HG03135 (cell line): ENCODE data around the gene TIAM1.

ENCODE experiments used
- ATAC-seq: cut with Tn5 transposase; IDR thresholded peaks from one replicate; pipeline ENCODE4 v1.9.1; 2021; ENCODE audit warnings: mild to moderate bottlenecking, moderate library complexity; ENCODE audit not compliant: unreplicated experiment

Gene TIAM1

DNA sequence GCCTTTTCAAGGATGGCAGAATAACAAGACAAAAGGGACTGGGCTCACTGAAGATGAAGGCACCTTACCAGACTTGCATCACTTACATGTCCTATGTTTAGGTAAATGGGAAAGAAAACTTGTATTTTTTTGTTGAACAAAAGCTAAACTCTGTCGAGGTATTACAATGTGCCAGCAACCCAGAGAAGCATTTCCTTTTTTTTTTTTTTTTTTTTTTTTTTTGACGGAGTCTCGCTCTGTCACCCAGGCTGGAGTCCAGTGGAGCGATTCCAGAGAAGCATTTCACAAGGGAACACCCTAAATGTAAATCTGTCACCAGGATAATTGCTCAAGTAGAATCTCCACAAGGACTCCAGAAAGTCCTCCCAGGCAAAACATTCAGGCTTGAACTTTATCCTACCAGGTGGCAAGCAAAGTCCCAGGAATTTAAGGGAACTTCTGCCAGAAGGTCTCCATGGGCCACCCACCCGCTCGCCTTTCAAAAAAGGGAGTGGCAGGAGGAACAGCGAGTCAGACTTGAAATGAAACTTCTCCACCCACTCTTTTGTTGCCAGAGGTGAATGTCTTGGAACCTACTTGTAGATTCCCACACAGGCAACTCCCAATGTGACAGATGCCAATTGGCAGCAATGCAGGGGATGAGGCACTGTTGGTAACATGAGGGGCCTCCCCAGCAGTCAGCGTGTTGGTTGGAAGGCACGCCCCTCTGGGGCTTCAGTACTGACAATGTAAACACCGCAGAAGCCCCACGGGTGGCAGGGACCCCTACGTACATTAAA, 125.0 kb downstream of the TIAM1 start:
- ATAC-seq, result no peak

DNA sequence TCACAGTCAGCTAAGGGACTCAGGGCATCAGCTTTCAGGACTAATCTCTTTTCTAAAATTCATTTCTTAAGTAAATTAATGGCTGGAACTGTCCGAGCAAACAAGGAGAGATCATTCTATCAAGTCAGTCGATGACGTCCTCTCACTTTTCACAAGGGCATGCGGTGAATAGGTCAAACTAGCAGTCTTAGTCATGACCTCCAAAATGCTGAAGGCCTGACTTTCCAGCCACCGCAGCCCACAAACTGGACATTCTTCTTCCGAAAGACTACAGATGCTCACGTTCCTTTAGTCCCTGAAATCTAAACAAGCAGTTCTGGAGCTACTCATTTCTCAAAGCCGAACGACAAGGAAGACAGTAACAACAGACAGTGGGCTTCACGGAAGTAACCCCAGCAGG, 127.9 kb downstream of the TIAM1 start:
- ATAC-seq, result no peak

DNA sequence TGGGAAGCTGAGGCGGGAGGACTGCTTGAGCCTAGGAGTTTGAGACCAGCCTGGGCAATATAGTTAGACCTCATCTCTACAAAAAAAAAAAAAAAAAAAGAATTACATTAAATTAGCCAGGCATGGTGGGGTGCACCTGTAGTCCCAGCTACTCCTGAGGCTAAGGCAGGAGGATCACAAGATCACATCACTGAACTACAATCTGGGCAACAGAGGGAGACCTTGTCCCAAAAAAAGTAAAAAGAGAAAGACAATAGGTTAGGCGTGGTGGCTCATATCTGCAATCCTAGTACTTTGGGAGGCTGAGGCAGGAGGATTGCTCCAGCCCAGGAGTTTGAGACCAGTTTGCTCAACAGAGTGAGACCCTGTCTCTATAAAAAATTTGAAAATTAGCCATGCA, 130.3 kb downstream of the TIAM1 start:
- no peak for ATAC-seq

DNA sequence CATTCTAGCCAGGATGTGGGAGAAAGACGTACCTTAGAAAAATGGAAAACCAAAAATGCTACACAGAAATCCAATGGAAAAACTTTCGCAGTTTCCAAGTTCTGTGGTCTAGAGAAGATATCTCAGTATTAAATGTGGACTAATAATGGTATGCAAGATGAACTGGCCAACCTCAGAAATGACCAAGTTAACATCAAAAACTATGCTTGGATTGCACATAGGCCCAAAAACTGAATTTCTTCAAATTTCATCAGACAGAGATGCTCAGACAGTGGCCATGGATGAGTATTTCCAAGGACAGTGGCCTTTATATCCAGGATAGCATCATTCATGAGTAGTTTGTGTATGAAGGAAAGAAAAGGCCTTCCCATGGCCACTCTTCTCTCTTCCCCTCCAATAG, 132.2 kb downstream of the TIAM1 start:
- ATAC-seq, result no peak

DNA sequence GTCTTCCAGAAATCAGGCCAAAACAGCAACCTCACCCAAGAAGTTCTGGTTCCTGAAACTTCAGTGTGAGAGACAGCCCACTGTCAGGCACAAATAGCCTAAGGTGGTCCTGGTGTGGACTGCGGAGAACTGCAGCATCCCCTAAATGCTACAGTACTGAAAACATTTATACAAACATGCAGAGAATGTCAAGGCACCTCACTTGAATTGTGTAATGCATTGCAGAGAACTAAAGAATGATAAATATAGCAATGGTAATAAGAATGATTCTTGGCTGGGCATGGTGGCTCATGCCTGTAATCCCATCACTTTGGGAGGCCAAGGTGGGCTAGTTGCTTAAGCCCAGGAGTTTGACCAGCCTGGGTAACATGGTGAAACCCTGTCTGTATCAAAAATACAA, 138.6 kb downstream of the TIAM1 start:
- no peak for ATAC-seq

DNA sequence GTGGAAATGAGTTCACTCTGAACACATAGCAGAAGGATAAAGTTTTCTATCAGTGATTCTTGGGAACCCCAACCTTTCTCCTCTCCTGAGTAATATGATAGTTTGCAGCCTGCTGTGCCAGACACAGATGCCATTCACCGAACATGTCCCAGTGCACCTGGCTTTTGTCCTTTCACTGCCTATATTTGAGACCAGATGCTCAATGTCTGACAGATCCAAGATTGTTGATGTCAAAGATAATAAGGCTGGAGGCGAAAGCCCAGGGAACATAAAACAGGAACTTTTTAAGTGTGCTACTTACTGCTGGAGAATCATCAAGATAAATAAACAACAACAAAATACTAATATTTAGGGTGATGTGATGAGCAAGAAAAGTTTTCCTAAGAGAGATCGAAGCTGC, 139.3 kb downstream of the TIAM1 start:
- ATAC-seq, result no peak

DNA sequence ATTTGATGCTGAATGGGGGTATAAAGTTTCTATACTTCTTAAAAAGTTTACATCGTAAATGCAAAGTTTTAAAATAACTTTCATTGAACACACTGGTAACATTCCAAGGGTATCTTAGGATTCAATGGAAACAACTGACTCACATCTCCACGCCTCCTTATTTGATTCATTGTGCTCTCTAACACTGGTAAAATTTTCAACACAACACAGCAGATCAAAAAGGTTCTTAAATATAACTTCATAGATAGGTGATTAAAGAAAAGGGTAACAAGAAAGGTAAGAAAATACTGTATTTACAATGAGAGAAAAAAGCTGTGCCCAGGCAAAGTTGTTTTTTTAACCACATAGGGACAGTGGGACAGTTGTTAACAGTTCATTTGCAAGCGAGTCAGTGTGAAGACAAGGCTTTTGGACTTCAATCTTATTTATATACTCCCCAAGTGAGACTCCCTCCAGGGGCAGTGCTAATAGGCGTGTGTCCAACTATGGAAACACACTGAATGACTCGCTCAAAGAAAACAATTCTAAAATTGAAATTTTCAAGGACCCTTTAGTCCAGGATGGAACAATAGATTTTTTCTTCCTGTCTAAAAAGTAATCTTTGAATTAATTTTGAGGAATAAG, 140.5 kb downstream of the TIAM1 start:
- ATAC-seq, result no peak

DNA sequence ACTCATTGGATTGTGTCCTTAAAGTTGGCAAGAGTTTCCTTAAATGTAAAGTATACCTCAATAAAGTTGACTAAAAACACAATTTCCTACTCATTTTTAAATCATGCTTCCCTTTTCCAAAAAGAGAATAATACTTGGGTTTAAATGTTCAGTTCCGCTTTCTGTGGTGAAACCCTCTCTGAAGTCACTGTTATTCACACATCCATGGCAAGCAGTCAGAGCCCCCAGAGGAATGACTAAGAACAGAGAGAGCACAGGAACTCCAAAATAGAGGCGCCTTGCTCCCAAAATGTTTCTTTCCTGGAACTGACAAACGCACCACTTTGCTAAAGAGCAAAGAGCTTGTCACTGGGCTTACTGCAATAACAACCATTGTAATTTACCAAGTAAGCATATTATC, 142.5 kb downstream of the TIAM1 start:
- ATAC-seq, result no peak

DNA sequence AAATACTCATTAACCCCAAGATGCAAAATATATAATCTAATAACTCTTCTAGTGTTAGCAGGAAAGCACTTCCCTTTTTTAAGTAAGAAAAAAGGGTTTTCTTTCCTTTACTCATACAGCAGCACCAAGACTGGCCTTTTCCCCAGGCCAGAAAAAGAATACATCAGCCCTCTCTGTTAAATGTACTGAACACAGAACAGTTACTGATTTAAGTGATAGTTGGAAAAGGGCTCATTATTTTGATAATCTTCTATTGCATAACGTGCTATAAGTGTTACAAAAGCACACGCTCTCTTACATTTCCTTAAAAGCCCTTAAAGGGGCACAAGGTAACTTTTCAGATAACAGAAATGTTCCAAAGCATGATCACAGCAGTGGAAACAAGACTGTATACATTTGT, 142.9 kb downstream of the TIAM1 start:
- ATAC-seq, result no peak

DNA sequence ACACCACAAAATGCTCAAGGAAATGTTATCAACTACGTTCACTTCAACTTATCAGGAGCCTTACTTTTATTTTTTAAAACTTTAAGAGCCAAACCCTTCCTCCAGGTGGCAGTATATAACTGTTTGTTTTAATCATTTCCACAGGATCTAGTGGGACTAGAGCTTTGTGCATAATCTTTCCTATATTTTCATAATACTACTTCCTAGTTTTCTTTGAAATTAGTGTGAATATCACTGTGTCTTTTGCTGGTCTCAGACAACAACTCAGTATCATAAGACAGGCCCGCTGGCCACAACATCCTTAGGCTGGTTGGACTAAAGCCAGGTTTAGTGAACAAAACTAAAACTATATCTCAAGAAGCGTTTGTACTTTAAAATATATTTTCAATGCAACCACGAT, 145.5 kb downstream of the TIAM1 start:
- ATAC-seq, result no peak

DNA sequence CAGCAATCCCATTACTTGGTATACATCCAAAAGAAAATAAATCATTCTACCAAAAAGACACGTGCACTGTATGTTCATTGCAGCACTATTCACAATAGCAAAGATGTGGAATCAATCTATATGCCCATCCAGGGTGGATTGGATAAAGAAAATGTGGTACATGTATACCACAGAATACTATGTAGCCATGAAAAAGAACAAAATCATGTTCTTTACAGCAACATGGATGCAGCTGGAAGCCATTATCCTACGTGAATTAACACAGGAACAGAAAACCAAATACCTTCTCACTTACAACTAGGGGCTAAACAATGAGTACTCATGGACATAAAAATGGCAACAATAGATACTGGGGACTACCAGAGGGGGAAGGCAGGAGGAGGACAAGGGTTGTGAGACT, 147.3 kb downstream of the TIAM1 start:
- ATAC-seq, result no peak

DNA sequence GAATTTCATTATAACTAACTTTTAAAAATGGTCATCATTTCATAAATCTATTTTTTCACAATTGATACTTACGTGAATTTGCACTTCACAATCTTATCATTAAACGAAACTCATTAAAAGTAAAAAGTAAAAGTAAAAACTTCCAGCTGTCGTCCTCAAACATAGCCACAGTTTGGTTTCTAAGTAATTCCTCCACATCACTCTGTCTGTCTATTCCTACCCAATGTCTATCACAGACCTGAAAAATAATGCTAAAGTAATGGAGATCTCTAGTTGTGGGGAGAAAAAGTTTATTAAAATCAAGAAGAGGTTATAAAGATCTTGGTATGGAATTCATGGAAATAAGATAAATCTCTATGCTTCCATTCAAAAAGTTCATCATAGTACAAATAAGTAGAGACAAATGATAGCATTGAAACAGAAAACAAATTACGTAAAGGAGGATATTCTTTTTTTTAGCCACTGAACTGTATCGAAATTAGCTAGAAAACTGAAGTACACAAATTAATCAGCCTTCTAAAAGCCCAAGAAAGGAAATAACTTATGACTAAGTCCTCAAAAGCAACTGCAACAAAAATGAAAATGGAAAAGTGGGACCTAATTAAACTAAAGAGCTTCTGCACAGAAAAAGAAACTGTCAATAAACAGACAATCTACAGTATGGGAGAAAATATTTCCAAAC, 148.6 kb downstream of the TIAM1 start:
- no peak for ATAC-seq

DNA sequence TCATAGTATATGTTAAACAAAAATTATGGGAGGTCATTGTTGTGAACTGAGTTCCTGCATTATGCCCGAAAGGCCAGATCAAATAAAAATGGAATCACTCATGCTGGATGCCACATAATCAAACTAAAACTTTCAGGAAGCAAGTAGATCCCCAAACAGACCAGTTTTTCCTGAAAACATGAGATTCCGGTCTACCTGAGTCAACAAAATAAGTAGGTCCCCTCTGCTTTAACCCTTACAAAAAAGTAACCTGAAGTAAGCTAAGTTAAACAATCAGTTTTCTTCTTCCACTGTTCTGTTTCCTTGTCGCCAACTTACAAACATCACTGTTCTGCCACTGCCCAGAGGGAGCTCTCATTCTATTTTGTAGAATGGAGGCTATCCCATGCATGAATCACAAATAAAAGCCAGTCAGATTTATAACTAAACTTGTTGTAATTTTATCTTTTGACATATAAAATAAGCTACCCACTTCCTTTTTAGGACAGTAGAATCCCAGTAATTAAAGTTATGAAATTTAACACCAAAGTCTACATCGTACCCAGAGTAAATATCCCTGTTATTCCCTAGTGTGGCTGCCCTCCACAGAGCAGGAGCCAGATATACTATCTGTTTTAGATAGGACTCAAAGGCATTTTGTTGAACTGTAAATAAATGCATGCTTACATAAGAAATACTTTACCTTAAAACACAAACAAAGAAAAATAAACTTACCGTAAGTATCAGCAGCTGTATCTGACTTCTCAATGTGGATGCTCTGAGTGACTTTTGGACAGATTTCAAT, 149.4 kb downstream of the TIAM1 start:
- no peak for ATAC-seq

DNA sequence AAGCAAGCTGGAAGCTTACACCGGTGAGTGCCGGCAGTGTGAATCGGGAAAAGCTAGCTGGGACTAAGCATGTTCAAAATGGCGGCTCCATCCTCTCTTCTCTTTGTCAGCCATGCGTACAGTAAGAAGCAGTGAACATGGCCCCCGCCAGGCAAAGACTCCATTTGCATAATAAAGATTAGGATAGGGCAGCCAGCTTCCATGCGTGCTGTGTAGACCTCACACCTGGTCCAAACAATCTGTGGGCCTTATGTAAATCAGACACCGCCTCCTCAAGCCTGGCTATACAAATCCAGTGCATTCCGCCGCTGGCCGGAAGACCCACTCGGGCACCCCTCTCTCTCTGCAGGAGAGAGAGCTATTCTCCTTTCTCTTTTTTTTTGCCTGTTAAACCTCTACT, 150.3 kb downstream of the TIAM1 start:
- ATAC-seq, result no peak

DNA sequence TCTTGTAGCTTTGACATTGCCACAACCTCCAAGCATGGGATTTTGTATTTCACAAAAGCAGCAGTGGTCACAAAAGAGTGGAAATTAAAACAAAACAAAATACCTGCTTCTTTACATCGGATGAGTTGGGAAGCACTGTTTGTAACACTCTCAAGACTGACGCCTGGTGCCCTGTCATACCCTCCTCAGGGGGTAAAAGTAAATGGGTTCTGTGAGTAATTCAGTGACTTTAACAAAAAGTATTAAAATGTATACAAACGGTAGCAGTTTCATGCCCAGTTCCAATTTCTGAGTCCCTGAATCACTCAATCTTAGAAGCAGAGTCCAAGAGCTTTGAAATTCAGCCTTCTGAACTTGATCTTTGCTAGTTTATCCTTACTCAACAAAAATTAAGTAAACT, 152.5 kb downstream of the TIAM1 start:
- no peak for ATAC-seq

DNA sequence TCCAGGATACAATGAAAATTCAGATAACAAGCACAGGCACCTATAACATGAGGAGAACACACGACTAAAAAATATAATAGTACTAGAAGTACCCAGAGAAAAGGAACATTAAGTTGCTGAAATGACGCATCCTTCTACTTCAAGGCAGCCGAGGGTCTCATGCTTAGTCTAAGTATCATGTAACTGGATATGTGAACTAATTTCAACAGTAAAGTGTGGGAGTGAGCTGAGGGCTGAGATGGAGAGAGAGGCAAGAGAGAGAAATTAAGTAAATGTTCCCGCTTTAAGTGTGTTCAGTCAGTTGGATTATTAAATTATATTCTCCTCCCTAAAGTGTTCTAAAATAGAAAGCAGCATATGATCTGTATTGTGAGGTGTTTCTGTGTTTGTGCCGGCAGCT, 153.5 kb downstream of the TIAM1 start:
- ATAC-seq, result no peak

DNA sequence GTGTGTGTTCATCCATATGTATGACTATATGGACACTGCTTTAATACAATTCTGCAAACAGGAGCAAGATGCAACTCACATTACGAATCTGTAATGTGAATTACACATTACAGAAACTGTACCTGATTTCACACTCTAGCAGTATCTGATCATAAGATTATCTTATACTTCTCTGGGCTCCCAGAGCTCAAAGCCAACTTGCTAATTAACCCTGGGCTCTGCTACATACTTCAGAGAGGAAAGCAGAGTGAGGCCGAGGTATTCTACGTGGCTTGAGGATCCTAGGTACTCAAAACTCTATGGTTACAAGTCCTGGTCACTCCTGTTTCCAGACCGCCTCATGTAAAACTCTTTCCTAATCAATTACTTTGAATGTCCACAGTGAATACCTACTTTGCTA, 156.6 kb downstream of the TIAM1 start:
- no peak for ATAC-seq

DNA sequence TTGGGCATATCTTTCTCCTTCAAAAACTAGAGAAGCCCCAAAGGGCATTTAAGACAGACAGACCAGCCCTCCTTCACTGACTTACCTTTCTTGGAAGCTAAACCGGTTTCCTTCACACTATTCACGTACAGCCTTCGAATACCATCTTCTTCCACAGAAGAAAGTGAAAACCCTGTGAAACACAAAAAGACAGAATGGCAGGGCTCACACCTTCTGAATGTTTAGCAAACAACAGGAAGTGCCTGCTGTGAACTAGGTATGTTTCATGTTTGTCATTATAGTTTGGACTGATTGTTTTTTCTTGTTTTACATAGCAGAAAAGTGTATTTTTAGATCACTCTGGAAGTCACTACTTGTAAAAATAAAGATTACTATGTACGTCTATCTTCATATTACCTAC, 157.1 kb downstream of the TIAM1 start:
- no peak for ATAC-seq

DNA sequence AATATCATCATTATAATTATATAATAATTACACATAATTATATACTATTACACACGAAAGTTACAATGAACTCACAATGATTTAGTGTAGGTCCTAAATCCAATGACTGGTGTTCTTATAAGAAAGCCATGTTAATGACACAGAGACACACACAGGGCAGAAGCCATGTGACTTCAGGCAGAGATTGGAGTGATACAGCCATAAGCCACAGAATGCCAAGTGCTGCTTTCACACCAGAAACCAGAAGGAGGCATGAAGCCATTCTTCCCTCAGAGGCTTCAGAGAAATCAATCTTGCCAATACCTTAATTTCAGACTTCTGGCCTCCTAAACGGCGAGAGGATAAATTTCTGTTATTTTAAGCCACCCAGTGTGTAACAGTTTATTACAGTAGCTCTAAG, 158.4 kb downstream of the TIAM1 start:
- no peak for ATAC-seq

DNA sequence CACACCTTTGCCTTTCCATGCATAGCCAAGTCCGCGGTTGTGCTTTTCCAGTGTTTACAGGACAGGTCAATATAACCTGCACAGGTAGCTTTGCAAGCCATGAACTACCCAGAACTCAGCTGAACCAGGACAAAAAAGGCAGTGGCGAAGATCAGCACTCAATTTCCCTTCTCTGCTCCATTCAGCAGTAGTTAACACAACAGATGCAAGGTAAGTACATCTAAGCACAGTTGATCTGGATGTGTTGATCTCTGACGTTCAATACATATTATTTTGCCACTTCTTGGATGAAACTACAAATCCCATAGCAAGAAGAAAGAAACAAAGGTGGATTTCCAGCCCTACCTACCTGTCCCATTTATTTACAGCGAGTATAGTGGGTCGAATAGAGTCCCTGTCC, 159.2 kb downstream of the TIAM1 start:
- ATAC-seq, result no peak

DNA sequence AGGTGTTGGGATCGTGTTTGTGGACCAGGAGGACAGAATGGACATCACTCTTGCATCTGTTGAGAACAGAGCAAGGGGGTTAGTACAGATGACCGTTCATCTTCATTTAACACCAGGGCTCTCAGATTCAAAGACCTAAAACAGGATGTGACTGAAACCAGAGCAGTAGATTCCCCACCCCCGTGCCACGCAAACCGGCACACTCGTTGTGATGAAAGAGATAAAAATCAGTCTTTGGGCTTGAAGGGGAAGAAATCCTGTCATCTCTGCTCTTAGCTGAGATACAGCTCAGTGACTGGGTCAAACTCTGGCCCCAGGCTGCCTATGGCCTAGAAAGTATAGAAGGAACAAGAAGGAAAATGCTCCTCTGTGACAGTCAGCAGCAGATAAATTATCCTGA, 159.6 kb downstream of the TIAM1 start:
- ATAC-seq, result no peak
